OCI-LY1 (cell line): ENCODE measurements around the gene CNTNAP4.

Experiments
- H2AFZ ChIP-seq: fragments of 200-600 bp; sonication (generic), shearing (Covaris generic); 2 replicates; pipeline ENCODE4 v1.6.0; 2014; ENCODE audit warnings: antibody characterized with exemption, mild to moderate bottlenecking, low read length
- H3F3A ChIP-seq: fragments of 200-600 bp; sonication (generic), shearing (Covaris generic); 2 replicates; pipeline ENCODE4 v1.6.0; 2014; ENCODE audit warnings: mild to moderate bottlenecking, antibody characterized with exemption, low read length, moderate library complexity; ENCODE audit not compliant: insufficient read depth
- H3K27ac ChIP-seq: fragments of 200-600 bp; sonication (generic); 2 replicates; pipeline ENCODE4 v1.5.1; 2014; ENCODE audit warnings: low read length, mixed run types, mild to moderate bottlenecking, low read depth; ENCODE audit not compliant: poor library complexity, severe bottlenecking
- H3K27me3 ChIP-seq: fragments of 200-600 bp; sonication (generic); 2 replicates; pipeline ENCODE4 v1.6.0; 2014; ENCODE audit warnings: antibody characterized with exemption, mild to moderate bottlenecking, low read length, moderate library complexity; ENCODE audit not compliant: insufficient read depth
- H3K36me3 ChIP-seq: fragments of 200-600 bp; sonication (generic); 2 replicates; pipeline ENCODE4 v1.6.1; 2014; ENCODE audit warnings: mild to moderate bottlenecking, antibody characterized with exemption, low read length, moderate library complexity, mixed read lengths; ENCODE audit not compliant: insufficient read depth
- H3K4me1 ChIP-seq: fragments of 200-600 bp; sonication (generic); 2 replicates; pipeline ENCODE4 v1.5.1; 2014; ENCODE audit warnings: mild to moderate bottlenecking, low read length, moderate library complexity; ENCODE audit not compliant: insufficient read depth, severe bottlenecking
- H3K4me2 ChIP-seq: fragments of 200-600 bp; sonication (generic), shearing (Covaris generic); 2 replicates; pipeline ENCODE4 v1.6.1; 2014; ENCODE audit warnings: low read length
- H3K4me3 ChIP-seq: fragments of 200-600 bp; sonication (generic); 2 replicates; pipeline ENCODE4 v1.5.1; 2014; ENCODE audit warnings: low read length, low read depth, mild to moderate bottlenecking, mixed read lengths; ENCODE audit not compliant: poor library complexity, severe bottlenecking
- H3K79me2 ChIP-seq: fragments of 200-600 bp; shearing (Covaris generic); 2 replicates; pipeline ENCODE4 v1.6.1; 2016; ENCODE audit warnings: mixed run types, low read length, mixed read lengths; ENCODE audit not compliant: insufficient read depth
- H3K9ac ChIP-seq: fragments of 200-600 bp; sonication (generic), shearing (Covaris generic); 2 replicates; pipeline ENCODE4 v1.6.1; 2014; ENCODE audit warnings: mild to moderate bottlenecking, low read length, mixed read lengths
- H3K9me2 ChIP-seq: fragments of 200-600 bp; sonication (generic), shearing (Covaris generic); 2 replicates; pipeline ENCODE4 v1.6.1; 2014; ENCODE audit warnings: low read depth, mild to moderate bottlenecking, low read length, mixed read lengths
- H3K9me3 ChIP-seq: fragments of 200-600 bp; shearing (Covaris generic); 2 replicates; pipeline ENCODE4 v1.6.1; 2014; ENCODE audit warnings: low read length, mixed read lengths
- H4K20me1 ChIP-seq: fragments of 200-600 bp; sonication (generic), shearing (Covaris generic); 2 replicates; pipeline ENCODE4 v1.6.0; 2016; ENCODE audit warnings: mild to moderate bottlenecking, low read length; ENCODE audit not compliant: insufficient read depth
- CTCF ChIP-seq: fragments of 200-600 bp; sonication (generic), shearing (Covaris generic); IDR thresholded peaks from 2 replicates; pipeline ENCODE4 v1.5.1; 2017; ENCODE audit warnings: mild to moderate bottlenecking, antibody characterized with exemption, low read length, moderate library complexity, mixed read lengths
- EZH2 ChIP-seq: fragments of 200-600 bp; sonication (generic), shearing (Covaris generic); IDR thresholded peaks from 2 replicates; pipeline ENCODE4 v1.8.0; 2017; ENCODE audit warnings: borderline replicate concordance, mixed run types, mild to moderate bottlenecking, antibody characterized with exemption, low read length, moderate library complexity, mixed read lengths

Gene CNTNAP4

DNA sequence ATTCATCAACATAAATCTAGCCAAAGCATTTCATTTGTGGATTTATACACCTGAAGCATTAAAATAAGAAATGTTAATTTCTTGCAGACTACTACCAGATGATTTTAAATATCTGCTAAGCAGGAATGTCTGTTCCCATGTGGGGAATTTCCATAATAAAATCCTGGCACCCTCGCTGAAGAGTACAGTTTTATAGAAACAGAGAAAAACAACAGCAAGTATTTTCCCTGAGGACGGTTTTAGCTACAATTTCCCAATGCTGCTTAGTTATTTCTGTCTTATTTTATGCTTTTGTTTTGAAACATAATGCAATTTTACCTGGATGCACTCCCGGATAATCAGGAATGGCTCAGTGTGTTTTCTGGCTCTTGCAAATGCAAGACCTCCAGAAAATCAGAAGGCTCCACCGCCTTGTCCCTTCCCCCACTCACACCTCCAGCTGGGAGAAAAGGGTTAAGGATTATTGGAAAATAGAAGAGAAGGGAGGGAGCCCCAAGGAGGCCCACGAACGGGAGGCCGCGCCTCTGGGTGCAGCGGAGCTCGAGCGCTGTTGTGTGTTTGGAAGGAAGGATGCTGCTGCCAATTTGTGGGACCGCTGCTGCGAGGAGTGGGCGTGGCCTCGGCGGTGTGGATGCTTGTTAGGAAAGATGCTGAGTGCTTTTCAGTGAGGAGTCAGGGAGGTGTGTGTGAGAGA, at the start of gene CNTNAP4:
TSS of gene CNTNAP4 (plus strand) at position 657 of the 694 bp plus-strand sequence. CDS start 262 bp downstream, outside the sequence.
- no peaks in the 10 kb centered on the region for H3F3A ChIP-seq
- H4K20me1 ChIP-seq = no peaks in the 10 kb centered on the region
- no peak within 1 kb of the TSS for H3K4me3 ChIP-seq
- TF ChIP-seq EZH2 = no peak
- no peak for TF ChIP-seq CTCF
- no peaks in the 10 kb centered on the region for H3K36me3 ChIP-seq
- no peak within 1 kb of the TSS for H3K4me2 ChIP-seq
- H3K9me2 ChIP-seq = no peaks in the 10 kb centered on the region
- H3K27ac ChIP-seq = no peak within 1 kb of the TSS
- H3K27me3 ChIP-seq = no peaks in the 10 kb centered on the region
- no peaks in the 10 kb centered on the region for H3K79me2 ChIP-seq
- no peak within 1 kb of the TSS for H2AFZ ChIP-seq
- no peak within 1 kb of the TSS for H3K9ac ChIP-seq
- no peaks in the 10 kb centered on the region for H3K4me1 ChIP-seq
- no peaks in the 10 kb centered on the region for H3K9me3 ChIP-seq

DNA sequence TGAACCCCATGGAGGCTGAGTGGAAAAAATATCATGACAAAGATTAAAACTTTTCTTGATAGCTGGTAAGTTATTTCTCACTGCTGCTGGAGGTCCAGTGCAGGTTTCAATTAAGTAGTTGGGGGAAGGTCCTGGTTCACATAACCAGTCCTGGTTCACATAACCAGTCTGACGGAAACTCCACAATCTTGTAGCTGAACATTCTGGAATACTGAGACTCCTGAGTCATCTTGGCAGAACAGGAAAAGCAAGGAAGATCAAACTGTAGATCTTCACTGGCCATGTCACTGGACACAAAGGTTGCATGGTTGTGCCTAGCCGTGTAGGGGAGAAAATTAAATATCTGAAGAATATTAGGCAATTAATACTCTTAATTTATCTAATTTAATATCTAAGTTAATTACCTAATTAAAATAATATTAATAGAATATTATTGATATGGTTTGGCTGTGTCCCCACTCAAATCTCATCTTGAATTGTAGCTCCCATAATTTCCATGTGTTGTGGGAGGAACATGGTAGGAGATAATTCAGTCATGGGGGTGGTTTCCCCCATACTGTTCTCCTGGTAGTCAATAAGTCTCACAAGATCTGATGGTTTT, 48.6 kb upstream of the CNTNAP4 start:
- Histone ChIP-seq H3K9ac (no peak overlapping the region), H3K27me3 (no peaks in the 10 kb centered on the region), H3K36me3 (no peaks in the 10 kb centered on the region), H4K20me1 (no peaks in the 10 kb centered on the region), H3K4me3 (no peak overlapping the region), H3K4me1 (no peaks in the 10 kb centered on the region), H3K9me2 (no peaks in the 10 kb centered on the region), H3K4me2 (no peak overlapping the region), H3K79me2 (no peaks in the 10 kb centered on the region), H3K9me3 (no peaks in the 10 kb centered on the region), H3F3A (no peaks in the 10 kb centered on the region), H2AFZ (no peak overlapping the region), H3K27ac (no peak overlapping the region)
- TF ChIP-seq EZH2 (no peak), CTCF (no peak)

DNA sequence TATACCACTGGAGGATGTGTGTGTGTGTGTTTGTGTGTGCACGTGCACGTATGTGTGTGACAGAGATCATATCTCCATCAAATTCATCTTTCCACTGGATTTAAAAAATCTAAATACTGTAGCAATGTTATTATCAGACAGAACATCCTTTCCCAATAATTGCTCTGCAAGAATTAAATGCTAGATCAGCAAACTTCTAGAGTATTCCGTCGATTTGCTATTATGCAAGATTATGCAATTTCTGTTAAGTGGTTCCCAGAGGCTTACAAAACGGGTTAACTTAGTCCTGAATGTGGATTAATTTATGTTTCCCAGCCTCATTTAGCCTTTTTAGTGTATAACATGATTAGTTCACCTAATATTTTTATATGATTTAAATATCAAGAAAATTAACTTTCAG, 44.5 kb upstream of the CNTNAP4 start:
- no peaks in the 10 kb centered on the region for H3K27me3 ChIP-seq
- H3K79me2 ChIP-seq = no peaks in the 10 kb centered on the region
- no peak overlapping the region for H2AFZ ChIP-seq
- H3K36me3 ChIP-seq = no peaks in the 10 kb centered on the region
- no peak overlapping the region for H3K27ac ChIP-seq
- H3K4me1 ChIP-seq = no peaks in the 10 kb centered on the region
- no peaks in the 10 kb centered on the region for H3K9me3 ChIP-seq
- no peaks in the 10 kb centered on the region for H3K9me2 ChIP-seq
- H3F3A ChIP-seq = no peaks in the 10 kb centered on the region
- H3K9ac ChIP-seq = no peak overlapping the region
- H3K4me2 ChIP-seq = no peak overlapping the region
- no peak overlapping the region for H3K4me3 ChIP-seq
- TF ChIP-seq CTCF = no peak
- no peak for TF ChIP-seq EZH2
- H4K20me1 ChIP-seq = no peaks in the 10 kb centered on the region
